ENCODE data around the gene BLM. TPM values are rescaled to one million over a fixed set of nuclear protein-coding genes. Genes with fewer than 3 reads are reported as not detected.

The BLM gene
- polyA plus RNA-seq, 1 of the 3 experiments (the other 2 are of a cell fraction): 2.7 TPM

DNA sequence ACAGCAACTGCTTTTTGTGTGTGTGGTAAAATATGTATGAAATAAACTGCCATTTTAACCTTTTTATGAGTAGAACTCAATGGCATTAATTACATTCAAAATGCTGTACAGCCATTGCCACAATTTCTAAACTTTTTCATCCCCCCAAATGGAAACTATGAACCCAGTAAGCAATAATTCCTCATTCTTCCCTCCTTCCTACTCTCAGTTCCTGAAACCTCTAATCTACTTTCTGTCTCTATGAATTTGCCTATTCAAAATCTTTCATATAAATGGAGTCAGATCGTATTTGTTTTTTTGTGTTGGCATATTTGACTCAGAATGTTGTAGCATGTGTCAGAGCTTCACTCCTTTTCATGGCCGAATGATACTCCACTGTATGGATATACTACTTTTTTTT is 5.3 kb upstream of the BLM start (continued):
- TF ChIP-seq GATA2 (CRISPR knock-in tag; IDR thresholded peaks at IDR 0.05): no peak
- no peak for TF ChIP-seq MEF2A (IDR thresholded peaks at IDR 0.05; ENCODE audit: borderline replicate concordance, low read depth)
- TF ChIP-seq, protein P1, sequence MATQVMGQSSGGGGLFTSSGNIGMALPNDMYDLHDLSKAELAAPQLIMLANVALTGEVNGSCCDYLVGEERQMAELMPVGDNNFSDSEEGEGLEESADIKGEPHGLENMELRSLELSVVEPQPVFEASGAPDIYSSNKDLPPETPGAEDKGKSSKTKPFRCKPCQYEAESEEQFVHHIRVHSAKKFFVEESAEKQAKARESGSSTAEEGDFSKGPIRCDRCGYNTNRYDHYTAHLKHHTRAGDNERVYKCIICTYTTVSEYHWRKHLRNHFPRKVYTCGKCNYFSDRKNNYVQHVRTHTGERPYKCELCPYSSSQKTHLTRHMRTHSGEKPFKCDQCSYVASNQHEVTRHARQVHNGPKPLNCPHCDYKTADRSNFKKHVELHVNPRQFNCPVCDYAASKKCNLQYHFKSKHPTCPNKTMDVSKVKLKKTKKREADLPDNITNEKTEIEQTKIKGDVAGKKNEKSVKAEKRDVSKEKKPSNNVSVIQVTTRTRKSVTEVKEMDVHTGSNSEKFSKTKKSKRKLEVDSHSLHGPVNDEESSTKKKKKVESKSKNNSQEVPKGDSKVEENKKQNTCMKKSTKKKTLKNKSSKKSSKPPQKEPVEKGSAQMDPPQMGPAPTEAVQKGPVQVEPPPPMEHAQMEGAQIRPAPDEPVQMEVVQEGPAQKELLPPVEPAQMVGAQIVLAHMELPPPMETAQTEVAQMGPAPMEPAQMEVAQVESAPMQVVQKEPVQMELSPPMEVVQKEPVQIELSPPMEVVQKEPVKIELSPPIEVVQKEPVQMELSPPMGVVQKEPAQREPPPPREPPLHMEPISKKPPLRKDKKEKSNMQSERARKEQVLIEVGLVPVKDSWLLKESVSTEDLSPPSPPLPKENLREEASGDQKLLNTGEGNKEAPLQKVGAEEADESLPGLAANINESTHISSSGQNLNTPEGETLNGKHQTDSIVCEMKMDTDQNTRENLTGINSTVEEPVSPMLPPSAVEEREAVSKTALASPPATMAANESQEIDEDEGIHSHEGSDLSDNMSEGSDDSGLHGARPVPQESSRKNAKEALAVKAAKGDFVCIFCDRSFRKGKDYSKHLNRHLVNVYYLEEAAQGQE (IDR thresholded peaks at IDR 0.05; ENCODE audit: low read depth, low read length): no peak
- TF ChIP-seq USF1 (IDR thresholded peaks at IDR 0.05; ENCODE audit: borderline replicate concordance, low read depth): no peak

DNA sequence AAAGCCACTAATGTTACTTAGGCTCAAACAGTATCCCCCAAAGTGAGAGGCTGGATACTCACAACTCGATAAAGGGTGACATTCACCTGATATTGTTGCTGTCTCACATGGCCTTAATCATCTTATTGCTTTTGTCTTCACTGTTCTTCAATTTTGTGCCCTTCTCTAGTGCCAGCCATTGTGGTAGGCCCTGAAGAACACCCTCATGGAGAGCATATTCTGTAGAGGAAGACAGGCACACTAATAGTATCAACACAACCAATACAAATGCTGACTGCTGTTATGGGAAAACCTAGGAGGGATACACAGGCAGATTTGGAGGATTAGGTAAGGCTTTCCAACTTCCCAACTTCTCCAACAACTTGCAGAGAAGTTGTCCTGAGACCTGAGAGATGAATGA is 4.1 kb upstream of the BLM start:
- DNase-seq: no peak
- TF ChIP-seq USF1 (IDR thresholded peaks at IDR 0.05; ENCODE audit: borderline replicate concordance, low read depth) (no peak), CTCF (IDR thresholded peaks at IDR 0.05) (no peak), MEF2A (IDR thresholded peaks at IDR 0.05; ENCODE audit: borderline replicate concordance, low read depth) (no peak), MXI1 (IDR thresholded peaks at IDR 0.05; ENCODE audit: low read depth, low read length) (no peak), TAF1 (IDR thresholded peaks at IDR 0.05; ENCODE audit: borderline replicate concordance, low read depth, low read length) (no peak), SIN3A (IDR thresholded peaks at IDR 0.05; ENCODE audit: borderline replicate concordance, low read depth, low read length) (no peak), NFIC (IDR thresholded peaks at IDR 0.05; ENCODE audit: borderline replicate concordance) (no peak), GATA2 (CRISPR knock-in tag; IDR thresholded peaks at IDR 0.05) (no peak), FOXM1 (IDR thresholded peaks at IDR 0.05; ENCODE audit: low read depth) (no peak), POLR2AphosphoS5 (IDR thresholded peaks at IDR 0.05; ENCODE audit: low read depth, low read length) (no peak)
- TF ChIP-seq, protein P2, sequence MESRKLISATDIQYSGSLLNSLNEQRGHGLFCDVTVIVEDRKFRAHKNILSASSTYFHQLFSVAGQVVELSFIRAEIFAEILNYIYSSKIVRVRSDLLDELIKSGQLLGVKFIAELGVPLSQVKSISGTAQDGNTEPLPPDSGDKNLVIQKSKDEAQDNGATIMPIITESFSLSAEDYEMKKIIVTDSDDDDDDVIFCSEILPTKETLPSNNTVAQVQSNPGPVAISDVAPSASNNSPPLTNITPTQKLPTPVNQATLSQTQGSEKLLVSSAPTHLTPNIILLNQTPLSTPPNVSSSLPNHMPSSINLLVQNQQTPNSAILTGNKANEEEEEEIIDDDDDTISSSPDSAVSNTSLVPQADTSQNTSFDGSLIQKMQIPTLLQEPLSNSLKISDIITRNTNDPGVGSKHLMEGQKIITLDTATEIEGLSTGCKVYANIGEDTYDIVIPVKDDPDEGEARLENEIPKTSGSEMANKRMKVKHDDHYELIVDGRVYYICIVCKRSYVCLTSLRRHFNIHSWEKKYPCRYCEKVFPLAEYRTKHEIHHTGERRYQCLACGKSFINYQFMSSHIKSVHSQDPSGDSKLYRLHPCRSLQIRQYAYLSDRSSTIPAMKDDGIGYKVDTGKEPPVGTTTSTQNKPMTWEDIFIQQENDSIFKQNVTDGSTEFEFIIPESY (IDR thresholded peaks at IDR 0.05; ENCODE audit: borderline replicate concordance, low read depth): no peak
- TF ChIP-seq, protein P3, sequence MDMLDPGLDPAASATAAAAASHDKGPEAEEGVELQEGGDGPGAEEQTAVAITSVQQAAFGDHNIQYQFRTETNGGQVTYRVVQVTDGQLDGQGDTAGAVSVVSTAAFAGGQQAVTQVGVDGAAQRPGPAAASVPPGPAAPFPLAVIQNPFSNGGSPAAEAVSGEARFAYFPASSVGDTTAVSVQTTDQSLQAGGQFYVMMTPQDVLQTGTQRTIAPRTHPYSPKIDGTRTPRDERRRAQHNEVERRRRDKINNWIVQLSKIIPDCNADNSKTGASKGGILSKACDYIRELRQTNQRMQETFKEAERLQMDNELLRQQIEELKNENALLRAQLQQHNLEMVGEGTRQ (IDR thresholded peaks at IDR 0.05; ENCODE audit: borderline replicate concordance, low read depth, low read length): no peak
- 85% methylated on average over 1 of the region's 1 CpG for WGBS (ENCODE audit: low lambda C conversion rate)
- H3K27ac ChIP-seq (ENCODE audit: low read depth in 2 of 2, low read length in 1 of 2): no peak overlapping the region
- peaks cover 3 to 11% of the 10 kb centered on the region in 2 experiments; a peak in 3 of 4 replicates for H3K4me1 ChIP-seq (ENCODE audit: control insufficient read depth in 1 of 2, insufficient read depth in 2 of 2, low read depth in 1 of 2, low read length in 1 of 2)
- H4K20me1 ChIP-seq (ENCODE audit: insufficient read depth): no peaks in the 10 kb centered on the region
- no peaks in the 10 kb centered on the region for H3K27me3 ChIP-seq (ENCODE audit: insufficient read depth)
- H3K79me2 ChIP-seq (ENCODE audit: insufficient read depth): peaks cover 7% of the 10 kb centered on the region; the same call in 1 of the 2 replicates
- no peak overlapping the region for H2AFZ ChIP-seq (ENCODE audit: low read depth)
- peaks cover 9% of the 10 kb centered on the region for H3F3A ChIP-seq (replicated peaks; ENCODE audit: insufficient read depth)
- ChIA-PET POLR2A (no interaction called here), CTCF (no interaction called here)
- H3K36me3 ChIP-seq (replicated peaks in 1 of 2; ENCODE audit: control insufficient read depth in 1 of 2, insufficient read depth in 2 of 2, low read length in 1 of 2): no peaks in the 10 kb centered on the region
- H3K9ac ChIP-seq: no peak overlapping the region
- H3K9me2 ChIP-seq: no peaks in the 10 kb centered on the region
- H3K9me3 ChIP-seq: no peaks in the 10 kb centered on the region
- no peak overlapping the region for H3K4me3 ChIP-seq (ENCODE audit: low read depth in 2 of 2, low read length in 1 of 2)
- H3K4me2 ChIP-seq: no peak overlapping the region

All from SK-N-SH (cell line).